Measurements from ENCODE around the gene OR52E5.

DNA sequence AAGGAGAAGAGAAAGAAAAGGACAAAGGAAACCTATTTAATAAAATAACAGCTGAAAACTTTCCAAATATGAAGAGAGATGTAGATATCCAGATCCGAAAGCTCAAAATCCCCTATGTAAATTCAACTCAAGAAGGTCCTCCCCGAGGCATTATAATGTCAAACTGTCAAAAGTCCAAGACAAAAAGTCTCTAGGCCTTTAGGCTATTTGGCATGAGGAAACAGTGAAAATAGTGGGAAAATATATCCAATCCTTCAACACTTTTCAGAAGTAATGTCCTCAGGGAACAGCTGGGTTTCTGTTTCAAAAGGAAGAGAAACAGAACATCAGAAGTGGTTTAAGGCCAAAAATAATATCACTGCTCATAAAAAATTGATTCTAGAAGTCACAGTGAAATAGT is 14.4 kb upstream of the OR52E5 start:
- no peak for TF ChIP-seq CTCF (conservative IDR thresholded peaks at IDR 0.05; ENCODE audit: low read length)
- TF ChIP-seq EZH2phosphoT487 (IDR thresholded peaks at IDR 0.05; ENCODE audit: borderline replicate concordance) = no peak

Measured in Loucy (cell line).